Memory B cell (primary cell): ENCODE results near the gene AQP12B.

Source experiments
- ATAC-seq: fragments of 150-1000 bp; cut with Tn5 transposase; 2 replicates; pipeline ENCODE4 v1.10.0; 2021; ENCODE audit warnings: low read depth, mild to moderate bottlenecking, moderate library complexity
- DNase-seq, 2 donors: peaks; one replicate each; pipeline ENCODE4 v3.0.0; 2022; ENCODE audit warnings: low spot score in 2 of 2
- H3K27ac Mint-ChIP-seq: one replicate; pipeline ENCODE4 v1.8.0; 2022; ENCODE audit warnings: mild to moderate bottlenecking, moderate library complexity, mixed read lengths
- H3K27me3 Mint-ChIP-seq: one replicate; pipeline ENCODE4 v1.8.0; 2022; ENCODE audit warnings: mixed read lengths
- H3K36me3 Mint-ChIP-seq: one replicate; pipeline ENCODE4 v1.8.0; 2022; ENCODE audit warnings: mild to moderate bottlenecking, mixed read lengths
- H3K4me1 Mint-ChIP-seq: one replicate; pipeline ENCODE4 v1.8.0; 2022; ENCODE audit warnings: mixed read lengths
- H3K4me3 Mint-ChIP-seq: one replicate; pipeline ENCODE4 v1.8.0; 2022; ENCODE audit warnings: mild to moderate bottlenecking, moderate library complexity, mixed read lengths
- H3K9me3 Mint-ChIP-seq: one replicate; pipeline ENCODE4 v1.8.0; 2022; ENCODE audit warnings: mixed read lengths

AQP12B gene

DNA sequence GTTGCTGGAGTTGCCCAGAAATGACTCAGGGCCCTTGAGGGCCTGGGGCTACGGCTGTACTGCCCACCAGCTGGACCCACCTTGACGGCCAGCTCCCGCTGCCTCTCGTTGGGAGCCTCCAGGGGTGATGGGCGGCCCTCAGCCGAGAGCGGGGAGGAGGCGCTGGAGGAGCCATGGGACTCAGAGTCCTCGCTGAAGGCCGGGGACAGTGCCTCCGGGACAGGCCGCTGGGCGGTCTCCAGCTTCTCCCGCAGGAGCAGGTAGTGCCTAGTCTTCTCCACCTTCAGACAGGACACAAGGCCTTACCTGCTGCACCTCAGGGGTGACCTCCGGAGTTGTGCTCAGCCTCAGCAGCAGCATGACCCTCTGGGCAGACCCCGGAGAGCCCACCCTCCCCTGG lies 39.7 kb upstream of the AQP12B start:
- peaks cover 6% of the 10 kb centered on the region for H3K27me3 Mint-ChIP-seq
- H3K4me1 Mint-ChIP-seq: no peaks in the 10 kb centered on the region
- no peaks in the 10 kb centered on the region for H3K36me3 Mint-ChIP-seq
- no peaks in the 10 kb centered on the region for H3K9me3 Mint-ChIP-seq
- no peak overlapping the region for H3K27ac Mint-ChIP-seq
- DNase-seq (no peak), ATAC-seq (no peak)
- no peak overlapping the region for H3K4me3 Mint-ChIP-seq

DNA sequence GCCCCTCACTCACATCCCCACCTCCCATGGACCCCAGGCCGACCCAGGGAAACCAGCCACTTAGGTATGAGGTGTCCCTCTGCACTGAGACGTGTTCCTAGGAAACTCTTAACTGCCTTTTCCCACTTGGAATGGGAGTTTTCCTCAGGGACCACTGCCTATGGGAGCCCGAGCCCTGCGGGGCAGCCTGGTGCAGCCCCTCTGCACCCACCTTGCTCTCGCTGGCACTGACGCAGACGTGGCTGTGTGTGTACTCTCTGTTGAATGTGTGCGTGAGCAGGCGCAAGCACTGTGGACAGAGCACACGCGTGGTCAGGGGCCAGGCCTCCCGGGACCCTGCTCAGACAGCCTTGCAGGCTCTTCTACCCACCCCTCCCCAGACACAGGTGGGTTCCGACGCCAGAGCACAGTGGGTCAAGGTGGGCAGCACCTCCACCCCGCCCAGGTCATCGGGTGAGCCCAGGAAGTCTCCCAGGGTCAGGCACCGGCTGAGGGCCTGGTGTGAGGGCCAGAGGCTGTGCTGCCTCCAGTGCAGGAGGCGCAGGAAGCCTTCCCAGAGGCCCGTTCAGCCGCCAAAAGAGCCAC lies 39.0 kb upstream of the AQP12B start:
- no peak overlapping the region for H3K27ac Mint-ChIP-seq
- H3K4me3 Mint-ChIP-seq: no peak overlapping the region
- no peaks in the 10 kb centered on the region for H3K36me3 Mint-ChIP-seq
- no peaks in the 10 kb centered on the region for H3K4me1 Mint-ChIP-seq
- ATAC-seq (no peak), DNase-seq (no peak)
- no peaks in the 10 kb centered on the region for H3K9me3 Mint-ChIP-seq
- H3K27me3 Mint-ChIP-seq: peaks cover 6% of the 10 kb centered on the region

DNA sequence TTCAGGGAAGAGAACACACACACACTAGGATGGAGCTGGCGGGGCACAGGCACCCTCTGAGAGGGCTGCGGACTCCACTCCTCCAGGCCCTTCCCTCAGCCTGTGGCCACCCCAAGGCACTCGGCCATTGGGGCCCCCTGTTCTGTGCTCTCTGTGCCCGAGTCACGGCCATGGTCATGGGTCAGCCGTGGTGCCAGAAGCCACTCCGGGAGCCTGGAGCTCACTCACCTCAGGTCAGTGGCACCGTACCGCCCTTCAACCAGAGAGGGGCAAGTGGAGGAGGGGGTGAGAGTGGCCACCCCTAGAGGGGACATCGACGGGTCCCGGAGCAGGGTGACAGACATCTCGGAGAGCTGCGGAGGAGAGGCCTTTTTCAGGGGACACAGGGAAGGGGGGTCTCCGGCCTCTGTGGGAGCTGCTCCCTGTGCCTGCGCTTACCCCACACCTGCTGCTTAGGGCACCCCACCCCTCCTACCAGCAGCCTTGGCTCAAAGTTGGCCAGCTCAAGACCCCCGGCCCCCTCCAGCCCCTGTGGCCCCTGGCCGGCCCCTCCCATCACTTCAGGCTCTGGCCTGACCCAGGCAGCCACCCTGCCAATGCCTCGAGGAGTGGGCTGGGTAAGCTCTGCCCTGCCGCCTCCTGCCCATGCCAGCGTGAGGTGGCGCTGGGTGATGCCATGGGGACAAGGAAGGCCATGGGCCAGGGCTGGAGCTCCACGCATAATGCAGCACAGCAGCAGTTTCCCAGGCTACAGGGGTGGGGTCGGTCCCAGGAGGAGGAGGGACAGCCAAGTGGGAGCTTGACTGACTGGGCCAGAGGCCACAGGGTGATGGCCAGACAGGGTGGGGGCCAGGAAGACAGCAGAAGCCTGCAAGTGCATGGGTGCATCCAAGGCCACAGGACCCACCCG lies 38.3 kb upstream of the AQP12B start:
- DNase-seq: no peak
- H3K27ac Mint-ChIP-seq: no peak overlapping the region
- no peak overlapping the region for H3K4me3 Mint-ChIP-seq
- H3K4me1 Mint-ChIP-seq: no peaks in the 10 kb centered on the region
- H3K36me3 Mint-ChIP-seq: no peaks in the 10 kb centered on the region
- ATAC-seq: no peak
- no peaks in the 10 kb centered on the region for H3K9me3 Mint-ChIP-seq
- H3K27me3 Mint-ChIP-seq: peaks cover 10% of the 10 kb centered on the region

DNA sequence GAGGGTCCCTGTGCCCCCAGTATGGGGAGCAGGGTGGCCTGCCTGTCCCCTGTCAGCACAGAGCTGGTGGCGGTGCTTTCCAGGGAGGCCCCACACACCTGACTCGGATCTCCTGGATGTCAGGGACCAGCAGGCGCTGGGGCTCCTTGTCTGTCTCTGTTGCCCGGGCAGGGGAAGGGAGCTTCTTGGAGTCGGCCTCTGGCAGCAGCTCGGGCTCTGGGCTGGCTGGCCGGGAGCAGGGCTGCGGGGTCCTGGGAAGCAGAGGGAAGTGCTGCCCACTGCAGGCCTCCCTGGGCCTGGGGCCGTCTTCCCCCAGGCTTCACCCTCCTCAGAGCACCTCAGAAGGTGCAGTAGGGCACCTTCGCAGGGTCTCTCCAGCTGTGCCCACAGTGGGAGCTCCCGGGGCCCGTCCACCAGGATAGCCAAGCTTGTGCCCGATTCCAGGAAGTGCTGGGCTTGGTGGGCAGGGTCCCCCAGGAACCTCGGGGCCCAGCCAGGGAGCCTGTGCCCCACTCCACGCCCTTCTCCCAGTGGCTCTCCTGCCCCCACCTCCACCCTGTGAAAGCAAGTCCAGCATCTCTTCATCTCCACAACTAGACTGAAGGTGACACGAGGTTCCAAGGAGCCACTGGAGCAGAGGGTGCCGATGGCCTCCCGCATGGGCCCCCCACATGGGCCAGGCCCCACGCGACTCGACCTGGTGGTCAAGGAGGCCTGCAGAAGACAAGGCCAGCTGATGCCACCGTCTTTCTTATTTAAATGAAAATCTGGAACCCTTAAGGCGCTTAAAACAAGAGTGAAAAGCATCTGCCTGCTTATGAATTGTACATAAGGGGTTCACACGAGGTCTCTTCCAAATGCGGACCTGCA lies 37.2 kb upstream of the AQP12B start:
- Mint-ChIP-seq H3K36me3 (no peaks in the 10 kb centered on the region), H3K27me3 (peaks cover 9% of the 10 kb centered on the region), H3K4me1 (no peaks in the 10 kb centered on the region), H3K4me3 (no peak overlapping the region), H3K27ac (no peak overlapping the region), H3K9me3 (no peaks in the 10 kb centered on the region)
- no peak for DNase-seq
- ATAC-seq: no peak

DNA sequence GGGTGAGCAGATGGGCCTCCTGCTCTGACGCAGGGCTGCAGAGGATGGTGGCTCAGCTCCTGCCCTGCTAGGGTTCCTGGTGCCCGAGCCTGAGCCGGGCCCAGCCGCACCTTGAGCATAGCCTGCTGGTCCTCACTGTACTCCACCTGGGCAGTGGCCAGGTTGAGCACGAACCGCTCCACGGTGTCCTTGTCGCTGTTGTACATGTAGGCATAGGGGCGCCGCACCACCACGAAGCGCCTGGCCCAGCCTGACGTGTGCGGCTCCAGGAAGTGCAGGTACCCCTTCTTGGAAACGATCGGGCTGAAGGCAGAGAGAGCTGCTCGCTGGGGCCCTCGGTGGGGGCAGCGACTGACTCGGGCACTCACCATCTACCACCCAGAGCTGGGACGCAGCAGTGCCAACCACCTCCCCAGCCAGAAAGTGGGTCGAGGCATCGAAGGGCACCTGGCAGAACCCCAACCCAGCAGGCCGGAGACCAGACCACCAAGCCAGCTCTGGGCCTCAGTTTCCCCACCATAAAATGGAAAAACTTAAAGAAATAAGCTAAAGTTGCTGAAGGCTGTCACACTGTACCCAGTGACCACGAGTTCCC lies 36.3 kb upstream of the AQP12B start:
- DNase-seq: no peak
- Mint-ChIP-seq H3K27me3 (peaks cover 9% of the 10 kb centered on the region), H3K9me3 (no peaks in the 10 kb centered on the region), H3K4me3 (no peak overlapping the region), H3K4me1 (no peaks in the 10 kb centered on the region), H3K27ac (no peak overlapping the region), H3K36me3 (no peaks in the 10 kb centered on the region)
- no peak for ATAC-seq

DNA sequence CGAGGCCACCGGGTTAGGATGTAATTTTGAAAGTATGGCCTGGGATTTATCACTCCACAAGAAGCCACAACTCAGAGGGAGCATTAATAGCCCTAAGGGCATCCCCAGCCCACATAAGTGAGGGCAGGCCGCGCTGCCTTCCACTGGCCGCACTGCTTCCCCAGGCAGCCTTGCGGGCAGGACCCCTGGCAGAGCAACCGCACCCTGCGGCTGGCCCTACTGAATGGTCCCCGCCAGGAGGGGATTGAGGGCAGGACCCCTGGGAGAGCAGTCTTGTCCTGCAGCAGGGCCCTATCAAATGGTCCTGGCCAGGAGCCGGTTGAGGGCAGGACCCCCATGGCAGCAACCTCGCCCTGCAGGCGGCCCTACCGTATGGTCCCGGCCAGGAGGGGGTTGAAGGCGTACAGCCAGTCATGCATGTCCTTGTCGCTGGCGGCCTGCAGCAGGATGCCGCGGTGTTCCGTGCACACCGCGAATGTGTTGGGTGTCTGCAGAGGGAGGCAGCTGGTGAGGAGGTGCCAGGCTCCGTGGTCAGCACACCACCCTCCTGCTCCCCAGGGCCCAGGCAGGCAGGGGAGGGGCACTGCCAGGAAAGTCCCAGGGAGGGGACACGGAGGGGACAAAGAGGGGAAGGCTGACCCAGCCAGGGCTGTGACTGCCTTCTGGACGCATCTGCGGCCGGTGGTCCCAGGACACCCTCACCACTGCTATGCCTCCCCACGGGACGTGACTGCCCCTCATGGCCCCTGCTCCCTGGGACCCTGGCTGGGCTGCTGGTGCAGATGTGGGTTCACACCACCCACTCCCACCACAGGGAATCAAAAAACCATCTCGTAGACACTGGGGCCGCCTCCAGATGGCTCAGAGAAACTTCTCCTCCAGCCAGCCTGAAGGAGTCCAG lies 35.2 kb upstream of the AQP12B start:
- DNase-seq (no peak), ATAC-seq (no peak)
- H3K27ac Mint-ChIP-seq: no peak overlapping the region
- no peak overlapping the region for H3K4me3 Mint-ChIP-seq
- H3K9me3 Mint-ChIP-seq: no peaks in the 10 kb centered on the region
- H3K4me1 Mint-ChIP-seq: no peaks in the 10 kb centered on the region
- H3K36me3 Mint-ChIP-seq: no peaks in the 10 kb centered on the region
- peaks cover 8% of the 10 kb centered on the region for H3K27me3 Mint-ChIP-seq

DNA sequence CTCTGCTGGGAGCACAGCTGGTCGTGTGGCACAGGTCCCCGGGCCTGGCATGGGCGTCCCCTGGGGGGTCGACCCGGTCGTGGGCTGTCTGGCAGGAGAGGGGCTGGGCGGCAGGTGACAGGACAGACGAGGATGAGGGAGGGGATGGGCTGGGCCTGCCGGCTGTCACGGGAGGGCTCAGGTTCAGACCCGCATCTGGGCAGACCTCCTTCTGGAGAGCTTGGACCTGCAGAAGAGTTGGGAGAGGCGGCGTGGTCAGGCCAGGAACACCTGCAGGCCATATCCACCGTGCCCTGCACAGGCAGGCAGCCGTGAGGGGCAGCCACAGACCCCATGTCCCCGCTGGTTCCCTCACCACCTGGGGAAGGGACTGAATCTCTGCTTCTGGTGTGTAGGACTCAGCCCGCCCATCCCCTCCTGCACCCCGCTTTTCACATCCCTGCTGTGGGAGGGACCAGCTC lies 34.5 kb upstream of the AQP12B start:
- H3K36me3 Mint-ChIP-seq: no peaks in the 10 kb centered on the region
- H3K9me3 Mint-ChIP-seq: no peaks in the 10 kb centered on the region
- H3K27ac Mint-ChIP-seq: no peak overlapping the region
- H3K27me3 Mint-ChIP-seq: peaks cover 8% of the 10 kb centered on the region
- H3K4me3 Mint-ChIP-seq: no peak overlapping the region
- H3K4me1 Mint-ChIP-seq: no peaks in the 10 kb centered on the region
- no peak for DNase-seq
- no peak for ATAC-seq

DNA sequence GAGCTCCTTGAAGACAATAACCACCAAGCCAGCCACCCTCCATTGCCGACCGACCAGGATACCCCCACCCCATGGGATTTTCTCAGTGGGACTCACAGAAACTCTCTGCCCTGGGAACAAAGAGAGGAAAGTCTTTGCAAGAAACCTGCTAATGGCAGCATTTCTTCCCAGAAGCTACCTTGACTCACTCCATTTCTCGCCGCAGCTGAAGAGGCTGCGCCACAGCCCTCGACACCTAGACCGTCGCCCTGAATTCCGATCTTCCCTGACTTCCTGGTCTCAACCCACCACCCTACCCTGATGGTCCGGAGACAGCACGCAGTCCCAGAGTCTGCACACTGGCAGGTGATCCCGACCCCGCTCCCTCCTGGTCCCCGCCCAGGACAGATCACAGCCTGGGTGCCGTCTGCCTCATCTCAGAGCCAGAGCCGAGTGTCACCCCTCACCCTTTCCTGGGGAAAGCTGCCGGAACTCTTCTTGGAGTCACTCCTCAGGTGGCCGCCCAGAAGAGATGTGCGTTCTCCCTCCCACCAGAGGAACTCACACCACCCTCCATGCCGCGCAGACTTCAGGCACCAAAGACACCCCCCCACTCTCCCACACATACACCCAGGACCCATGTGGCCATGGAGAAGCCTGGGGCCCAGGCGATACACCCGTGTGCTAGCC lies 33.6 kb upstream of the AQP12B start:
- H3K27me3 Mint-ChIP-seq: peaks cover 10% of the 10 kb centered on the region
- H3K4me1 Mint-ChIP-seq: no peaks in the 10 kb centered on the region
- no peaks in the 10 kb centered on the region for H3K36me3 Mint-ChIP-seq
- no peak overlapping the region for H3K27ac Mint-ChIP-seq
- no peaks in the 10 kb centered on the region for H3K9me3 Mint-ChIP-seq
- DNase-seq: no peak
- no peak for ATAC-seq
- no peak overlapping the region for H3K4me3 Mint-ChIP-seq

DNA sequence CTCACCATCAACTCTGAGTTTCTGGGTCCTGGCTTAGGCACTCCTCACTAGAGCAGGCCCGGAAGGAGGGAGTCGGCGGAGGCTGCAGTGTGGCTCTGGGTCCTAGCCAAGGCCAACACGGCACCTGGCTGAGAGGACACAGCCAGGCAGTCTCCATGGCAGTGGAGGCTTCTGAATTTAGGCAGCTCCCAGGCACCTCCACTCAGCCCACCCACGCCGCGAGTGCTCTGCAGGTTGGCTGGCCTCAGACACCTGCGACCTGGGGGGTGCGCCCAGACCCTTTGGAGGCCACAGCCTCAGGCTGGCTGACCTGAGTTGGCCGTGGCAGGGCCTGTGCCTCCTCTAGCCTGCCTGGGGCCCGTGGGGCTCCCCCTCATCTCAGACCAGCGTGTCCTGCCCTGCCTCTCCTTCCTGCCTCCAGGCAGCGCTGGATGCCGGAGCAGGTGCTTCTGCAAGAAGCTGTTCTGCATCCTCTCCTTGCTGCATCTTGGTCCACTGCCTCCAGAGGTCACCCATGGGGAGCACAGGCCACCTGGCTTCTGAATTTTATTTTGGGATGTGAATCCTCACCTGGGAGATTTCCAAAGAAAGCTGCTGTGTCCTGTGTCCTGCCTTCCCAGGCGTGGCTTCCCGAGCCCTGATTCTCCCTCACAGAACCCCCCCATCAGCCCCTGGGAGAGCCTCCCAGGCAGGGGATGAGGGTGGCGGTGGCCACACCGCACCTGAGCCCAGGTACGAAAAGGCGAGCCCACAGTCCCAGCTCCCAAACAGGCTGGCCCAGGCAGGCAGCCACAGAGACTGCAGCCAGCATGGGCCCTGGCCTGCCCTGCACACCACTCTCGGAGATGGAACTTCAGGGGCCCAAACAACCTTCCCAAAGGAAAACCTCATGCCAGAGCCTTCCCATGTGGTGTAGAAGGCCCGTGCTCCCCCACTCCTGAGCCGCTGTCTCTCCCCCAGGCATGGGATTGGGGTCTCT lies 32.4 kb upstream of the AQP12B start:
- no peak for DNase-seq
- Mint-ChIP-seq H3K9me3 (no peaks in the 10 kb centered on the region), H3K27me3 (peaks cover 13% of the 10 kb centered on the region), H3K36me3 (no peaks in the 10 kb centered on the region), H3K4me1 (no peaks in the 10 kb centered on the region), H3K4me3 (no peak overlapping the region), H3K27ac (no peak overlapping the region)
- no peak for ATAC-seq

DNA sequence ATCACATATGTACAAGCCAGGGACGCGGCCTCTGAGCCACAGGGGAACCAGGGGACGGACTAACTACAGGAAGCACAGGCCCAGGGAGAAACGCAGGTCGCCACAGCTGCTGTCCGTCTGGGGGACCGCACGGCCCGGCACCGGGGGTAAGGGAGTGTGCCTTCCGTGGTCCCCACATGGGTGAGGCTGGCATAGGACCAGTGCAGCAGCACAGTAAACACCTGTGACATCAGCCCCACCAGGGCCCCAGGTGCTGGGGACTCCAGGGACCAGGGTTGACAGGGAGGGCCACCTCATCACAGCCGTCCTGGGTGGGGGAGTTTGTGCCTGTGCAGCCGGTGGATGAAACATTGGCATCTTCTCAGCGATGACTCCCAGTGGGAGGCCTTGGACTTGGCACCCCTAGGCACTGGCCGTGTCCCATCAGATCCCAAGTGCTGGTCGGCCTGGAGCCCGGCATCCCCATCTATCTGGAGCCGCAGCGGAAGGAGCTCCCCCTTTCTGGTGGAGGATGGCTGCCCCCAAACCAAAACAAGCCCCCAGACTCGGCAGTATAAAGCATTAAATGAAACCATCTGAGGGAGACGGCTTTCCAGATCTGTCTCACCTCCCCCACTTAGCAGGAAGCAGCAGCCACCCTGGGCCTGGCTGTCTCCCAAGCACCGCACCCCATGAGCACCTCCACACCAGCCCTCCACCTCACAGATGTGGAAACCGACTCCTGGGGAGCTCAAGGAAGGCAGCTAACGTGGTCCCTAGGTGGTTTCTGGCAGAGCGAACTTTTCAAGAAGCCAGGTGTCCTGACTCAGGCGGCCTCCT lies 31.5 kb upstream of the AQP12B start:
- Mint-ChIP-seq H3K27me3 (peaks cover 16% of the 10 kb centered on the region), H3K4me3 (no peak overlapping the region), H3K27ac (no peak overlapping the region), H3K4me1 (no peaks in the 10 kb centered on the region), H3K9me3 (no peaks in the 10 kb centered on the region), H3K36me3 (no peaks in the 10 kb centered on the region)
- DNase-seq (no peak), ATAC-seq (no peak)

DNA sequence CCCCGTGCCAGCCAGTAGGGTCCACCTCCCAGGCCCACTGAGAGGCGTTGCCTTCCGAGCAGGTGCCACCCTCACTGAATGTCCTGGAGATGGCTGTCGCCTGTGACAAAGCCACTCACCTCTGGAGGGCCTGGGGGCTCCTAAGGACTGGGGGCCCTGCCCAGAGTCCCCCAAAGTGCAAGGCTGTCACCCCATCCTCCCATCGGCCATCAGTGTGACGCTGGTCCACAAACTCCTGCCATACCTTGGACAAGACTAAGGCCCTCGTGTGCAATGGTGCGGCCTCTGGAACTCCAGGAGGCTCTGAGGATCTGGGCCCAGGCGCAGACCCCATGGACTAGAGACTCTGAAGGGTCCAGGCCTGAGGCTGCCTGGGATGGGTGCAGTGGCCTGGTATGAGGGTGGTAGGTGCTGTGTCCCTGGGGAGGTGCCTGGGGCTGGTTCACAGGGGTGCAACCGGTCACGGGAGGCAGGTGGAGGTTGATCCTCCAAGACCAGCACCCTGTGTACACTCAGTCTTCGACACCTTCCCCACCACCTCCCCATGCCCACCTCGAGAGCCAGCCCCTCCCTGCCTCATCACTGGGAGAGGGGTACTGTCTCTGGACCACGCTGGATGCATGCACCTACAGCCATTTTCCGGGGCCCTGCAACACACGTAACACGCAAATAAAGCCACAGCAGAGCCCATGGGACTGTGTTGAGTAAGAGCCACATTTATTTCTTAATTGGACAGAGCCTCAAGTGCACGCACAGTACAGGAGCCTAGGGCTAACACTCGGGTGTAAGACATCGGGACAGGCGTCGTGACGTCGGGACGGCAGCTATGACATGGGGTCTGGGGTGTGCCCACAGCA lies 30.6 kb upstream of the AQP12B start:
- Mint-ChIP-seq H3K27me3 (peaks cover 18% of the 10 kb centered on the region), H3K4me3 (no peak overlapping the region), H3K4me1 (no peaks in the 10 kb centered on the region), H3K9me3 (no peaks in the 10 kb centered on the region), H3K36me3 (no peaks in the 10 kb centered on the region), H3K27ac (no peak overlapping the region)
- ATAC-seq (no peak), DNase-seq (no peak)
